Measurements from ENCODE around the gene PREB.

The PREB gene

DNA sequence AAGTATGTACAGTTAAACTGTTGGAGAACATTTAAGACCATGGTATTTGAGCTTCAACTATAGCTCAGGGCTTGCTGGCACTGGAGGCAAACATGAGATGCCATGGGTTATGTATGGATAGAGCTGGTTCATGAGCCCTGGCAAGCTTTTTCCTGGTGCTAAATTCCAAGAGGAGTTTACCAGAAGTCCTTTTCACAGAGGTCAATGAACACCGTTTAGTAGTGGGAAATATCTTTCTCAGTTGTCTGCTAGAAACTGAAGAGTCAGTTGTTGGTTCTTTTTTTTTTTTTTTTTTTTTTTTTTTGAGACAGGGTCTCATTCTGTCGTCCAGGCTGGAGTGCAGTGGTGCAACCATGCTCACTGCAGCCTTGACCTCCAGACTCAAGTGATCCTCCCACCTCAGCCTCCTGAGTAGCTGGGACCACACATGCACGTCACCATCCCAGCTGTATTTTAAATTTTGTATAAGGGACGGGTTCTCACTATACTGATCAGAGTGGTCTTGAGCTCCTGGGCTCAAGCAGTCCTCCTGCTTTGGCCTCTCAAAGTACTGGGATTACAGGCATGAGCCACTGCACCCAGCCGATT, 46.5 kb downstream of the PREB start:
- Histone ChIP-seq H3K27me3 (ENCODE audit: insufficient read depth, low read length, poor library complexity) (no peaks in the 10 kb centered on the region), H2AFZ (ENCODE audit: low read depth, low read length) (no peak overlapping the region), H3K9me3 (ENCODE audit: insufficient read depth, low read length, severe bottlenecking) (no peaks in the 10 kb centered on the region), H3K9ac (ENCODE audit: low read depth, low read length) (peak overlapping the region; percentile 95; the same call in 1 of the 2 replicates), H3K36me3 (ENCODE audit: insufficient read depth, low read length) (no peaks in the 10 kb centered on the region), H3K4me2 (ENCODE audit: insufficient read depth, low read length) (peak overlapping the region; percentile 96), H4K20me1 (ENCODE audit: insufficient read depth, low read length) (no peaks in the 10 kb centered on the region), H3K4me1 (ENCODE audit: insufficient read depth, low read length) (peaks cover 47% of the 10 kb centered on the region), H3K4me3 (ENCODE audit: low read depth in 1 of 2, low read length in 2 of 2) (no peak overlapping the region), H3K79me2 (ENCODE audit: insufficient read depth, low read length) (peaks cover 10% of the 10 kb centered on the region), H3K27ac (ENCODE audit: low read length) (no peak overlapping the region)
- TF ChIP-seq, protein P1, sequence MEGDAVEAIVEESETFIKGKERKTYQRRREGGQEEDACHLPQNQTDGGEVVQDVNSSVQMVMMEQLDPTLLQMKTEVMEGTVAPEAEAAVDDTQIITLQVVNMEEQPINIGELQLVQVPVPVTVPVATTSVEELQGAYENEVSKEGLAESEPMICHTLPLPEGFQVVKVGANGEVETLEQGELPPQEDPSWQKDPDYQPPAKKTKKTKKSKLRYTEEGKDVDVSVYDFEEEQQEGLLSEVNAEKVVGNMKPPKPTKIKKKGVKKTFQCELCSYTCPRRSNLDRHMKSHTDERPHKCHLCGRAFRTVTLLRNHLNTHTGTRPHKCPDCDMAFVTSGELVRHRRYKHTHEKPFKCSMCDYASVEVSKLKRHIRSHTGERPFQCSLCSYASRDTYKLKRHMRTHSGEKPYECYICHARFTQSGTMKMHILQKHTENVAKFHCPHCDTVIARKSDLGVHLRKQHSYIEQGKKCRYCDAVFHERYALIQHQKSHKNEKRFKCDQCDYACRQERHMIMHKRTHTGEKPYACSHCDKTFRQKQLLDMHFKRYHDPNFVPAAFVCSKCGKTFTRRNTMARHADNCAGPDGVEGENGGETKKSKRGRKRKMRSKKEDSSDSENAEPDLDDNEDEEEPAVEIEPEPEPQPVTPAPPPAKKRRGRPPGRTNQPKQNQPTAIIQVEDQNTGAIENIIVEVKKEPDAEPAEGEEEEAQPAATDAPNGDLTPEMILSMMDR (IDR thresholded peaks at IDR 0.05; ENCODE audit: borderline replicate concordance, extremely low read depth, low read length, poor library complexity, severe bottlenecking): no peak
- TF ChIP-seq EZH2 (IDR thresholded peaks at IDR 0.05; ENCODE audit: borderline replicate concordance, low read depth, low read length, severe bottlenecking): no peak
- DNase-seq: no peak
- no peak for ATAC-seq (ENCODE audit: insufficient read depth, low read depth)

DNA sequence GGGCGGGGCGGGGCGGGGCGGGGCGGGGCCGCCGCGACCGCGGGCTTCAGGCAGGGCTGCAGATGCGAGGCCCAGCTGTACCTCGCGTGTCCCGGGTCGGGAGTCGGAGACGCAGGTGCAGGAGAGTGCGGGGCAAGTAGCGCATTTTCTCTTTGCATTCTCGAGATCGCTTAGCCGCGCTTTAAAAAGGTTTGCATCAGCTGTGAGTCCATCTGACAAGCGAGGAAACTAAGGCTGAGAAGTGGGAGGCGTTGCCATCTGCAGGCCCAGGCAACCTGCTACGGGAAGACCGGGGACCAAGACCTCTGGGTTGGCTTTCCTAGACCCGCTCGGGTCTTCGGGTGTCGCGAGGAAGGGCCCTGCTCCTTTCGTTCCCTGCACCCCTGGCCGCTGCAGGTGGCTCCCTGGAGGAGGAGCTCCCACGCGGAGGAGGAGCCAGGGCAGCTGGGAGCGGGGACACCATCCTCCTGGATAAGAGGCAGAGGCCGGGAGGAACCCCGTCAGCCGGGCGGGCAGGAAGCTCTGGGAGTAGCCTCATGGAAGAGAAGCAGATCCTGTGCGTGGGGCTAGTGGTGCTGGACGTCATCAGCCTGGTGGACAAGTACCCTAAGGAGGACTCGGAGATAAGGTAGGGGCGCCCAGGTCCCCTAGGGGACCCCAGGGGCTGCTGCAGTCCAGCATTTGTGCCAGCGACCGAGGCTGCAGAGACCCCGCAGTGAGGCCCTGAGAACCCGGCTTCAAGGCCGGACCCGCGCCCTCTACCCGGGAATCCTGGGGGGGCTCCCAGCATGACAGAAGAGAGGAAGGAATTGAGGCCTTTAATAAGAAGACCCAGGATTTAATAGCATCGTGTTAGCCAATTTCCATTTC, 47.5 kb downstream of the PREB start, which contains the start of gene KHK:
Gene KHK, plus strand, starts transcription at position 49 of the 870 bp plus-strand sequence. Its CDS starts 488 bp downstream, at position 537.
- Histone ChIP-seq H3K4me3 (ENCODE audit: low read depth in 1 of 2, low read length in 2 of 2) (peak within 1 kb of the TSS; percentile 35 to 72; a peak in 3 of 4 replicates), H3K9me3 (ENCODE audit: insufficient read depth, low read length, severe bottlenecking) (no peaks in the 10 kb centered on the region), H2AFZ (ENCODE audit: low read depth, low read length) (peak within 1 kb of the TSS; percentile 99), H3K27ac (ENCODE audit: low read length) (peak within 1 kb of the TSS; percentile 83), H3K4me2 (ENCODE audit: insufficient read depth, low read length) (peak within 1 kb of the TSS; percentile 96), H3K36me3 (ENCODE audit: insufficient read depth, low read length) (no peaks in the 10 kb centered on the region), H3K4me1 (ENCODE audit: insufficient read depth, low read length) (peaks cover 55% of the 10 kb centered on the region), H3K79me2 (ENCODE audit: insufficient read depth, low read length) (peaks cover 10% of the 10 kb centered on the region), H3K27me3 (ENCODE audit: insufficient read depth, low read length, poor library complexity) (no peaks in the 10 kb centered on the region), H3K9ac (ENCODE audit: low read depth, low read length) (peak within 1 kb of the TSS; percentile 95), H4K20me1 (ENCODE audit: insufficient read depth, low read length) (no peaks in the 10 kb centered on the region)
- ATAC-seq (ENCODE audit: insufficient read depth, low read depth) (no peak; the same call in 1 of the 3 replicates), DNase-seq (no peak)
- TF ChIP-seq, protein P1 (IDR thresholded peaks at IDR 0.05; ENCODE audit: borderline replicate concordance, extremely low read depth, low read length, poor library complexity, severe bottlenecking): no peak

DNA sequence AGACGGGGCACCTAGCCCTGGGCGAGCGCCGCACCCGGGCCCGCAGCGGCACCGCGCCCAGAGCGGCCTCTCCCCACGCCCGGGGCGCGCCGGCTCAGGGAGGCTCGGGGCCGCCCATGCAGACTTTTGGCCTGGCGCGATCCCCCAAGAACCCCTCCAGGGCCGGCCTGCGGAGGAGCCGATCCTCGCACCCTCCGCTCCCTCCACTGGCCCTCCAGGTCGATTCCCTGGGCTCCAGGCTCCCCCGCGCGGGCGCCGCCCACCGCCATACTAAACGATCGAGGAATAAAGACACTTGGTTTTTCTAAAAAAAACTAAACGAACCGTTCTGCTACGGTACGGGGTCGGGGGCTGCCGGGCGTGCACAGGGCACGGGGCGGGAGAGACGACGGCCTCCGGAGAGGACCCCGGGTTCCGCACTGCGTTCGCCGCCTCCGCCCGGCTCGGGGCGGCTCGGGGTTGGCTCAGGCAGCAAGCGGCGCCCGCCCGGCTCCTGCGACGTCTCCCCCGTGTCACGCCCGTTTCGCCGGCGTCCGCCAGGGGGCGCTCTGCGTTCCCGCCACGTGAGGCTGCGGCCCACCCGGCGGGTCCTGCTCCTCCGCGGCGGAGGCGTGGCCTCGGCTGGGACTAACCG, 48.2 kb downstream of the PREB start:
- peak; percentile 90 for ATAC-seq (ENCODE audit: insufficient read depth, low read depth)
- peak overlapping the region; percentile 78 for H2AFZ ChIP-seq (ENCODE audit: low read depth, low read length)
- H3K4me3 ChIP-seq (ENCODE audit: low read depth in 1 of 2, low read length in 2 of 2): peak overlapping the region; percentile 35 to 72; a peak in 3 of 4 replicates
- H4K20me1 ChIP-seq (ENCODE audit: insufficient read depth, low read length): no peaks in the 10 kb centered on the region
- H3K4me2 ChIP-seq (ENCODE audit: insufficient read depth, low read length): peak overlapping the region; percentile 96
- peak; percentile 98 for DNase-seq
- peak overlapping the region; percentile 83 for H3K27ac ChIP-seq (ENCODE audit: low read length)
- H3K36me3 ChIP-seq (ENCODE audit: insufficient read depth, low read length): no peaks in the 10 kb centered on the region
- H3K4me1 ChIP-seq (ENCODE audit: insufficient read depth, low read length): peaks cover 62% of the 10 kb centered on the region
- H3K27me3 ChIP-seq (ENCODE audit: insufficient read depth, low read length, poor library complexity): no peaks in the 10 kb centered on the region
- TF ChIP-seq EZH2 (IDR thresholded peaks at IDR 0.05; ENCODE audit: borderline replicate concordance, low read depth, low read length, severe bottlenecking): no peak
- TF ChIP-seq, protein P1 (IDR thresholded peaks at IDR 0.05; ENCODE audit: borderline replicate concordance, extremely low read depth, low read length, poor library complexity, severe bottlenecking): peak; percentile 85
- H3K79me2 ChIP-seq (ENCODE audit: insufficient read depth, low read length): peaks cover 10% of the 10 kb centered on the region
- H3K9ac ChIP-seq (ENCODE audit: low read depth, low read length): peak overlapping the region; percentile 95
- no peaks in the 10 kb centered on the region for H3K9me3 ChIP-seq (ENCODE audit: insufficient read depth, low read length, severe bottlenecking)

Measured in DND-41 (cell line).